ENCODE data around the gene PLOD2.

- TF ChIP-seq CTCF (IDR thresholded peaks at IDR 0.05; ENCODE audit: low read depth, low read length, missing input control): no peak
- TF ChIP-seq MAX (IDR thresholded peaks at IDR 0.05): no peak
- no peak for TF ChIP-seq REST (IDR thresholded peaks at IDR 0.05)
- TF ChIP-seq SP1 (IDR thresholded peaks at IDR 0.05): no peak
- no peak for TF ChIP-seq RAD21 (IDR thresholded peaks at IDR 0.05)
- TF ChIP-seq FOXA1 (IDR thresholded peaks at IDR 0.05): no peak
- no peak for TF ChIP-seq GABPA (IDR thresholded peaks at IDR 0.05 in 1 of 2, conservative IDR thresholded peaks at IDR 0.05 in 1 of 2)
- no peak for TF ChIP-seq JUND (IDR thresholded peaks at IDR 0.05)
Measured at GRCh38 chr3:146050691-146051090, 110.3 kb downstream of the PLOD2 start.

All from liver (tissue), 3 donors.